CD4-positive, alpha-beta T cell treated with Interleukin-2 at 100 ng/mL for 4 hours (primary cell): ENCODE data around the gene LCN15.
"Not testable (repeated sequence)": the region's sequence is repeated elsewhere in the genome, so short reads cannot be mapped to it uniquely, and the experiment has no call there.

ENCODE experiments used
- DNase-seq: peaks from one replicate; pipeline ENCODE4 v3.0.0-alpha.2; 2020; ENCODE audit warnings: low spot score

Gene LCN15

GRCh38 chr9:136794281-136794999, 30.1 kb upstream of the LCN15 start:
- no peak for DNase-seq

GRCh38 chr9:136793086-136793946, 29.0 kb upstream of the LCN15 start:
- no peak for DNase-seq

- DNase-seq: no peak
These were observed 28.2 kb upstream of the LCN15 start for GRCh38 chr9:136792321-136793085.

GRCh38 chr9:136791516-136792276, 27.4 kb upstream of the LCN15 start:
- DNase-seq: peak; percentile 69

- DNase-seq: peak; percentile 99
These were observed 26.6 kb upstream of the LCN15 start, which contains the start of gene TMEM141 for GRCh38 chr9:136790640-136791515. TMEM141 (plus strand) TSS chr9:136791344; CDS start chr9:136791371, 27 bp downstream.

GRCh38 chr9:136789523-136789937, 25.2 kb upstream of the LCN15 start:
- no peak for DNase-seq

GRCh38 chr9:136788644-136789522, 24.6 kb upstream of the LCN15 start:
- DNase-seq: not testable (repeated sequence)

- DNase-seq: peak; percentile 83
These were observed 23.5 kb upstream of the LCN15 start for GRCh38 chr9:136787690-136788400.

GRCh38 chr9:136786983-136787382, 22.7 kb upstream of the LCN15 start:
- DNase-seq: not testable (repeated sequence)

GRCh38 chr9:136786451-136786850, 22.1 kb upstream of the LCN15 start:
- DNase-seq: no peak

- DNase-seq: not testable (repeated sequence)
These were observed 21.4 kb upstream of the LCN15 start for GRCh38 chr9:136785565-136786355.

GRCh38 chr9:136784997-136785361, 20.7 kb upstream of the LCN15 start:
- peak; percentile 56 for DNase-seq

GRCh38 chr9:136784249-136784996, 20.1 kb upstream of the LCN15 start:
- no peak for DNase-seq

- no peak for DNase-seq
These were observed 18.1 kb upstream of the LCN15 start for GRCh38 chr9:136782452-136782851.

GRCh38 chr9:136779808-136780207, 15.5 kb upstream of the LCN15 start:
- DNase-seq: no peak

- no peak for DNase-seq
These were observed 13.0 kb upstream of the LCN15 start for GRCh38 chr9:136777359-136777758.

GRCh38 chr9:136776947-136777346, 12.6 kb upstream of the LCN15 start:
- DNase-seq: no peak
